ENCODE results near the gene LPCAT3.

DNA sequence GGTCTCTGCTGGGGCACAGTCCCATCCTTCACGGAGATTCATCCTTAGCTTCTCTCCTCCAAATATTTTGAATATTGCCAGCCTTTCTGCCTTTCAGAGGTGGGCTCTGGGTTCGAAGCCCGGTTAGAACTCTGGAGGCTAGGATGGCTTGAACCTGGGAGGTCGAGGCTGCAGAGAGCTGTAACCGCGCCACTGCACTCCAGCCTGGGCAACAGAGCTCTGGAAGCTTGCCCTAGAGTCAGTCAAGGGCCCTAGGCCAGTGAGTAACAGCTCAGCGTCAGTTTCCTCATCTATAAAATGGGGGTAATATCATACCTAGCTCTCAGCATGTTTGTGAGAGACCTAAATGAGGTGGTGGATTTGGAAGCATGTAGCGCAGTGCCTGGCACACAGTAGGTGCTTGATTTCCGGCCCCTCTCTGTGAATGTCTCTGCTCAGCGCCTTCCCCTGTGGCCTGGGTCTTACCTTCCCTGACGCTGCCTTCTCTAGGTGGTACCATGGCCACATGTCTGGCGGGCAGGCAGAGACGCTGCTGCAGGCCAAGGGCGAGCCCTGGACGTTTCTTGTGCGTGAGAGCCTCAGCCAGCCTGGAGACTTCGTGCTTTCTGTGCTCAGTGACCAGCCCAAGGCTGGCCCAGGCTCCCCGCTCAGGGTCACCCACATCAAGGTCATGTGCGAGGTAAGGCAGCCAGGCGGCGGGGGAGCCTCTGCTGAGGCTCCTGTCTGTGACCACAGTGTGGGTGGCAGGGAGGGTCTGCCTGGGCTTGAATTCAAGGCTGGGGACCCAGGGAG is 63.8 kb downstream of the LPCAT3 start:
- TF ChIP-seq POLR2A (IDR thresholded peaks at IDR 0.05) (no peak), POLR2AphosphoS5 (IDR thresholded peaks at IDR 0.05; ENCODE audit: insufficient read depth in 1 of 2, low read depth in 1 of 2) (no peak)
- TF ChIP-seq, protein P1, sequence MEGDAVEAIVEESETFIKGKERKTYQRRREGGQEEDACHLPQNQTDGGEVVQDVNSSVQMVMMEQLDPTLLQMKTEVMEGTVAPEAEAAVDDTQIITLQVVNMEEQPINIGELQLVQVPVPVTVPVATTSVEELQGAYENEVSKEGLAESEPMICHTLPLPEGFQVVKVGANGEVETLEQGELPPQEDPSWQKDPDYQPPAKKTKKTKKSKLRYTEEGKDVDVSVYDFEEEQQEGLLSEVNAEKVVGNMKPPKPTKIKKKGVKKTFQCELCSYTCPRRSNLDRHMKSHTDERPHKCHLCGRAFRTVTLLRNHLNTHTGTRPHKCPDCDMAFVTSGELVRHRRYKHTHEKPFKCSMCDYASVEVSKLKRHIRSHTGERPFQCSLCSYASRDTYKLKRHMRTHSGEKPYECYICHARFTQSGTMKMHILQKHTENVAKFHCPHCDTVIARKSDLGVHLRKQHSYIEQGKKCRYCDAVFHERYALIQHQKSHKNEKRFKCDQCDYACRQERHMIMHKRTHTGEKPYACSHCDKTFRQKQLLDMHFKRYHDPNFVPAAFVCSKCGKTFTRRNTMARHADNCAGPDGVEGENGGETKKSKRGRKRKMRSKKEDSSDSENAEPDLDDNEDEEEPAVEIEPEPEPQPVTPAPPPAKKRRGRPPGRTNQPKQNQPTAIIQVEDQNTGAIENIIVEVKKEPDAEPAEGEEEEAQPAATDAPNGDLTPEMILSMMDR (IDR thresholded peaks at IDR 0.05), result no peak
